H9 (cell line): Measurements from ENCODE around the gene NIN. TPM values are rescaled to one million over a fixed set of nuclear protein-coding genes. Genes with fewer than 3 reads are reported as not detected.

Experiments
- DNase-seq: peaks from one replicate; pipeline ENCODE4 v3.0.0-alpha.2; 2017
- H2AFZ ChIP-seq: one replicate; pipeline ENCODE4 v1.6.1; 2013; ENCODE audit warnings: mild to moderate bottlenecking, low read length, control low read depth, moderate library complexity
- H2AK5ac ChIP-seq: 2 replicates; pipeline ENCODE4 v1.6.1; 2013; ENCODE audit warnings: low read length, control low read depth, mixed read lengths; ENCODE audit not compliant: insufficient read length
- H2BK120ac ChIP-seq: one replicate; pipeline ENCODE4 v1.6.1; 2013; ENCODE audit warnings: low read depth, mild to moderate bottlenecking, low read length, control low read depth, inconsistent platforms; ENCODE audit not compliant: poor library complexity, severe bottlenecking
- H2BK12ac ChIP-seq: 2 replicates; pipeline ENCODE4 v1.6.1; 2013; ENCODE audit warnings: low read length, control low read depth, mixed read lengths, low read depth; ENCODE audit not compliant: insufficient read length
- H2BK15ac ChIP-seq: 2 replicates; pipeline ENCODE4 v1.6.1; 2013; ENCODE audit warnings: low read depth, low read length, control low read depth
- H2BK20ac ChIP-seq: one replicate; pipeline ENCODE4 v1.6.1; 2013; ENCODE audit warnings: low read depth, mild to moderate bottlenecking, low read length, control low read depth, inconsistent platforms; ENCODE audit not compliant: poor library complexity, severe bottlenecking
- H2BK5ac ChIP-seq: 2 replicates; pipeline ENCODE4 v1.6.1; 2013; ENCODE audit warnings: low read length, control low read depth, mixed read lengths; ENCODE audit not compliant: insufficient read length
- H3K14ac ChIP-seq: 2 replicates; pipeline ENCODE4 v1.6.1; 2013; ENCODE audit warnings: low read length, control low read depth; ENCODE audit not compliant: insufficient read depth
- H3K18ac ChIP-seq: 2 replicates; pipeline ENCODE4 v1.6.1; 2013; ENCODE audit warnings: low read depth, mild to moderate bottlenecking, mixed read lengths, low read length, control low read depth; ENCODE audit not compliant: insufficient read length
- H3K23ac ChIP-seq: 2 replicates; pipeline ENCODE4 v1.6.1; 2013; ENCODE audit warnings: low read length, control low read depth, mixed read lengths, low read depth; ENCODE audit not compliant: insufficient read length
- H3K23me2 ChIP-seq: 2 replicates; pipeline ENCODE4 v1.6.1; 2013; ENCODE audit warnings: low read depth, mild to moderate bottlenecking, mixed read lengths, low read length, control low read depth; ENCODE audit not compliant: insufficient read length, poor library complexity, severe bottlenecking
- H3K27ac ChIP-seq: 2 replicates; pipeline ENCODE4 v1.5.1; 2013; ENCODE audit warnings: low read length, control low read depth, mixed read lengths, low read depth; ENCODE audit not compliant: insufficient read length
- H3K27me3 ChIP-seq: 2 replicates; pipeline ENCODE4 v1.6.1; 2013; ENCODE audit warnings: low read length, control low read depth, inconsistent platforms; ENCODE audit not compliant: insufficient read depth
- H3K4ac ChIP-seq: 2 replicates; pipeline ENCODE4 v1.6.1; 2013; ENCODE audit warnings: low read depth, mild to moderate bottlenecking, control low read depth, inconsistent platforms, low read length, moderate library complexity
- H3K4me1 ChIP-seq: 2 replicates; pipeline ENCODE4 v1.6.1; 2013; ENCODE audit warnings: low read length, control low read depth, inconsistent platforms; ENCODE audit not compliant: insufficient read depth
- H3K4me2 ChIP-seq: 2 replicates; pipeline ENCODE4 v1.6.1; 2013; ENCODE audit warnings: low read length, control low read depth, mixed read lengths; ENCODE audit not compliant: insufficient read length, insufficient read depth
- H3K56ac ChIP-seq: 2 replicates; pipeline ENCODE4 v1.6.1; 2013; ENCODE audit warnings: low read depth, mild to moderate bottlenecking, mixed read lengths, low read length, control low read depth; ENCODE audit not compliant: insufficient read length
- H3K79me1 ChIP-seq: 2 replicates; pipeline ENCODE4 v1.6.1; 2013; ENCODE audit warnings: low read depth, mild to moderate bottlenecking, moderate library complexity, low read length, control low read depth, inconsistent platforms; ENCODE audit not compliant: insufficient read depth, poor library complexity, severe bottlenecking
- H3K79me2 ChIP-seq: 2 replicates; pipeline ENCODE4 v1.6.1; 2013; ENCODE audit warnings: low read length, control low read depth, inconsistent platforms; ENCODE audit not compliant: insufficient read depth
- H3K9ac ChIP-seq: 2 replicates; pipeline ENCODE4 v1.6.1; 2013; ENCODE audit warnings: low read length, control low read depth, mixed read lengths; ENCODE audit not compliant: insufficient read length; ENCODE audit errors: extremely low read depth
- H3K9me3 ChIP-seq: one replicate; pipeline ENCODE4 v1.6.1; 2013; ENCODE audit warnings: low read depth, low read length, inconsistent platforms; ENCODE audit not compliant: control insufficient read depth
- H3T11ph ChIP-seq: one replicate; pipeline ENCODE4 v1.6.1; 2013; ENCODE audit warnings: mild to moderate bottlenecking, low read length, control low read depth, inconsistent platforms
- H4K20me1 ChIP-seq: one replicate; pipeline ENCODE4 v1.6.1; 2013; ENCODE audit not compliant: control insufficient read depth, insufficient read length, insufficient read depth
- H4K5ac ChIP-seq: 2 replicates; pipeline ENCODE4 v1.6.1; 2013; ENCODE audit warnings: low read depth, mild to moderate bottlenecking, mixed read lengths, low read length, control low read depth; ENCODE audit not compliant: insufficient read length
- H4K8ac ChIP-seq: replicated peaks from 2 replicates; pipeline ENCODE4 v1.6.1; 2013; ENCODE audit warnings: low read length, control low read depth, mixed read lengths, low read depth; ENCODE audit not compliant: insufficient read length
- H4K91ac ChIP-seq: 2 replicates; pipeline ENCODE4 v1.6.1; 2013; ENCODE audit warnings: low read depth, mild to moderate bottlenecking, moderate library complexity, mixed read lengths, low read length, control low read depth; ENCODE audit not compliant: insufficient read length
- H3K27ac Mint-ChIP-seq, 3 experiments: 2 replicates in 2 of 3; 3 replicates in 1 of 3; pipeline ENCODE4 v1.8.0; 2020 to 2021; ENCODE audit warnings: mixed read lengths in 3 of 3, mild to moderate bottlenecking in 1 of 3, moderate library complexity in 1 of 3
- H3K27me3 Mint-ChIP-seq: 2 replicates; pipeline ENCODE4 v1.8.0; 2021; ENCODE audit warnings: low read depth, mild to moderate bottlenecking, moderate library complexity, mixed read lengths
- H3K36me3 Mint-ChIP-seq, 3 experiments: 2 replicates in 2 of 3; 3 replicates in 1 of 3; pipeline ENCODE4 v1.8.0; 2020 to 2021; ENCODE audit warnings: low read depth in 3 of 3, mixed read lengths in 3 of 3; ENCODE audit not compliant: insufficient read depth in 1 of 3
- H3K4me1 Mint-ChIP-seq, 2 experiments: 2 replicates each; pipeline ENCODE4 v1.8.0; 2020; ENCODE audit warnings: mixed read lengths in 2 of 2
- H3K4me3 Mint-ChIP-seq, 2 experiments: 2 replicates in 1 of 2; 3 replicates in 1 of 2; pipeline ENCODE4 v1.8.0; 2020 to 2021; ENCODE audit warnings: mild to moderate bottlenecking in 2 of 2, mixed read lengths in 2 of 2, moderate library complexity in 1 of 2
- H3K9me3 Mint-ChIP-seq, 2 experiments: 2 replicates in 1 of 2; 3 replicates in 1 of 2; pipeline ENCODE4 v1.8.0; 2020; ENCODE audit warnings: mild to moderate bottlenecking in 2 of 2, mixed read lengths in 2 of 2, moderate library complexity in 1 of 2
- WGBS: extraction: QIAGEN DNeasy Blood & Tissue Kit; methylation state at CpG from one replicate; pipeline ENCODE4 v1.1.7; 2013; ENCODE audit warnings: missing lambda C conversion rate, low lambda C conversion rate, mixed read lengths; ENCODE audit not compliant: insufficient read length; ENCODE audit errors: extremely low coverage; 5-methylcytosine and 5-hydroxymethylcytosine counted together
- total RNA-seq: library from RNA; stranded (reverse); gene quantifications from 2 replicates; pipeline ENCODE4 v1.2.1, GENCODE V29; 2021
- TF ChIP-seq, protein P1 (sequence below): fragments of 200-600 bp; sonication (generic); conservative IDR thresholded peaks from 3 replicates; pipeline ENCODE4 v1.8.0; 2021; ENCODE audit warnings: antibody characterized with exemption, mild to moderate bottlenecking

NIN gene
- total RNA-seq, 1 experiment from 2014 or later, result 18.4 TPM

DNA sequence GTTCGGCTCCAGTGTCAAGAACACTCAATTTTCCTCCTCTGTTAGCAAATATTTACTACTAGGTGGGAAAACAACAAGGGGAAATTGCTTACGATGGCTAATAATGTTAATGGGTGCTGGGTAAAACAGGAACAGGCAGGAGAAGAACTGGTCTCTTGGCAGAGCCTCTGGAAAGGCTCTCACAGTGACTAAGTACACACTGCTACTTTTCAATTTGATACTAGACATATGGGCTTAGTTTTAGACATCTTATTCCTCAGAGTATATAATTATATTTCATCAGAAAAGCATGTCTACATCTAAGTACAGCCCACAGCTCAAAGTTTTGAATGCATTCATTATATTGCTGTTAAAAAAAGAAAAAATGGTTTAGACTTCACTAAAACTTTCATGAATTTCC, 97.5 kb downstream of the NIN start:
- H4K20me1 ChIP-seq, result no peaks in the 10 kb centered on the region
- no peak overlapping the region for H3K14ac ChIP-seq
- H3K4ac ChIP-seq, result no peak overlapping the region
- no peak overlapping the region for H3K9ac ChIP-seq
- H3T11ph ChIP-seq, result no peak overlapping the region
- no peaks in the 10 kb centered on the region for H3K9me3 ChIP-seq
- no peak overlapping the region for H3K27ac ChIP-seq
- H3K27ac Mint-ChIP-seq, result no peak overlapping the region
- H3K23ac ChIP-seq, result no peak overlapping the region
- no peaks in the 10 kb centered on the region for H3K4me1 ChIP-seq
- no peak overlapping the region for H3K18ac ChIP-seq
- DNase-seq, result no peak
- no peak overlapping the region for H3K56ac ChIP-seq
- no peak overlapping the region for H3K4me3 Mint-ChIP-seq
- H2BK120ac ChIP-seq, result no peak overlapping the region
- no peaks in the 10 kb centered on the region for H3K79me1 ChIP-seq
- no peak overlapping the region for H2BK12ac ChIP-seq
- H3K4me1 Mint-ChIP-seq, result no peaks in the 10 kb centered on the region
- H3K79me2 ChIP-seq, result no peaks in the 10 kb centered on the region; the same call in 1 of the 2 replicates
- no peak overlapping the region for H2BK20ac ChIP-seq
- H2AFZ ChIP-seq, result no peak overlapping the region
- no peaks in the 10 kb centered on the region for H3K27me3 Mint-ChIP-seq
- no peak overlapping the region for H4K5ac ChIP-seq
- no peaks in the 10 kb centered on the region for H3K23me2 ChIP-seq
- H2AK5ac ChIP-seq, result no peak overlapping the region
- peaks cover 24 to 40% (median 26%) of the 10 kb centered on the region in 3 experiments for H3K36me3 Mint-ChIP-seq
- peaks cover 0 to 4% of the 10 kb centered on the region in 2 experiments; a peak in 3 of 5 replicates for H3K9me3 Mint-ChIP-seq
- H3K27me3 ChIP-seq, result no peaks in the 10 kb centered on the region
- no peak overlapping the region for H4K8ac ChIP-seq
- no peak overlapping the region for H3K4me2 ChIP-seq
- H2BK15ac ChIP-seq, result no peak overlapping the region
- TF ChIP-seq, protein P1, sequence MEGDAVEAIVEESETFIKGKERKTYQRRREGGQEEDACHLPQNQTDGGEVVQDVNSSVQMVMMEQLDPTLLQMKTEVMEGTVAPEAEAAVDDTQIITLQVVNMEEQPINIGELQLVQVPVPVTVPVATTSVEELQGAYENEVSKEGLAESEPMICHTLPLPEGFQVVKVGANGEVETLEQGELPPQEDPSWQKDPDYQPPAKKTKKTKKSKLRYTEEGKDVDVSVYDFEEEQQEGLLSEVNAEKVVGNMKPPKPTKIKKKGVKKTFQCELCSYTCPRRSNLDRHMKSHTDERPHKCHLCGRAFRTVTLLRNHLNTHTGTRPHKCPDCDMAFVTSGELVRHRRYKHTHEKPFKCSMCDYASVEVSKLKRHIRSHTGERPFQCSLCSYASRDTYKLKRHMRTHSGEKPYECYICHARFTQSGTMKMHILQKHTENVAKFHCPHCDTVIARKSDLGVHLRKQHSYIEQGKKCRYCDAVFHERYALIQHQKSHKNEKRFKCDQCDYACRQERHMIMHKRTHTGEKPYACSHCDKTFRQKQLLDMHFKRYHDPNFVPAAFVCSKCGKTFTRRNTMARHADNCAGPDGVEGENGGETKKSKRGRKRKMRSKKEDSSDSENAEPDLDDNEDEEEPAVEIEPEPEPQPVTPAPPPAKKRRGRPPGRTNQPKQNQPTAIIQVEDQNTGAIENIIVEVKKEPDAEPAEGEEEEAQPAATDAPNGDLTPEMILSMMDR, result no peak
- H2BK5ac ChIP-seq, result no peak overlapping the region
- WGBS, result no CpG with 5 or more reads among the region's 2 CpGs
- no peak overlapping the region for H4K91ac ChIP-seq
